K562 (cell line): Measurements from ENCODE around the gene GAB2. TPM values are rescaled to one million over a fixed set of nuclear protein-coding genes. Genes with fewer than 3 reads are reported as not detected.
A peak's percentile ranks its signal among the peaks of the same experiment; 100 is the strongest.

Experiments used
- CHD2 ChIP-seq: IDR thresholded peaks from 2 replicates; pipeline ENCODE4 v1.6.1; 2011; ENCODE audit warnings: low read depth, low read length
- E2F4 ChIP-seq: sonication (generic); formaldehyde crosslinking; IDR thresholded peaks from 2 replicates; pipeline ENCODE4 v1.8.0; 2022; ENCODE audit warnings: mild to moderate bottlenecking, low read depth, missing genetic modification reagents
- HNRNPK ChIP-seq: fragments of 200-400 bp; formaldehyde crosslinking; IDR thresholded peaks from one replicate; pipeline ENCODE4 v1.6.1; 2018; ENCODE audit warnings: mild to moderate bottlenecking, low read depth, low read length; ENCODE audit not compliant: poor library complexity, severe bottlenecking
- NR4A1 ChIP-seq, 2 experiments: fragments of 250-450 bp in 1 of 2; fragments of 450-650 bp in 1 of 2; sonication (Bioruptor Pico) in 1 of 2; IDR thresholded peaks; 2 replicates each; pipeline versions ENCODE4 v1.4.0 to v1.6.1; 2016 to 2020; ENCODE audit warnings: mild to moderate bottlenecking in 2 of 2, missing compliant biosample characterization in 1 of 2, missing genetic modification characterization in 1 of 2, moderate library complexity in 1 of 2
- POLR2G ChIP-seq: fragments of 200-400 bp; formaldehyde crosslinking; IDR thresholded peaks from 2 replicates; pipeline ENCODE4 v1.6.1; 2017; ENCODE audit warnings: low read depth, mild to moderate bottlenecking, antibody characterized with exemption, low read length, moderate library complexity
- PPARD ChIP-seq: fragments of 250-450 bp; sonication (Bioruptor Pico); IDR thresholded peaks from 2 replicates; pipeline ENCODE4 v1.8.0; 2022; ENCODE audit warnings: inconsistent platforms, mild to moderate bottlenecking, moderate library complexity
- SLC30A9 ChIP-seq: fragments of 250-450 bp; sonication (Bioruptor Pico); IDR thresholded peaks from 2 replicates; pipeline ENCODE4 v1.8.0; 2022; ENCODE audit warnings: mild to moderate bottlenecking, moderate library complexity
- SMARCB1 ChIP-seq: IDR thresholded peaks from 2 replicates; pipeline ENCODE4 v1.6.1; 2011; ENCODE audit warnings: improper control_type of control experiment, low read depth; ENCODE audit not compliant: insufficient read length
- TCF15 ChIP-seq: fragments of 250-450 bp; sonication (Bioruptor Pico); IDR thresholded peaks from 2 replicates; pipeline ENCODE4 v1.8.0; 2022; ENCODE audit warnings: moderate library complexity, mild to moderate bottlenecking, inconsistent platforms
- TCF7L2 ChIP-seq: fragments of 150-350 bp; IDR thresholded peaks from 2 replicates; pipeline ENCODE4 v1.6.1; 2016; ENCODE audit warnings: low read depth, mild to moderate bottlenecking, low read length, moderate library complexity
- TEAD2 ChIP-seq: fragments of 450-650 bp; IDR thresholded peaks from 2 replicates; pipeline ENCODE4 v1.6.1; 2016; ENCODE audit warnings: missing genetic modification characterization, control low read depth, missing compliant biosample characterization
- ZNF165 ChIP-seq: fragments of 250-450 bp; sonication (Bioruptor Pico); IDR thresholded peaks from 2 replicates; pipeline ENCODE4 v1.4.0; 2020; ENCODE audit warnings: borderline replicate concordance
- ZNF24 ChIP-seq: fragments of 450-650 bp; IDR thresholded peaks from 2 replicates; pipeline ENCODE4 v1.6.1; 2016
- ZNF280A ChIP-seq: fragments of 450-650 bp; IDR thresholded peaks from 2 replicates; pipeline ENCODE4 v1.6.1; 2018; ENCODE audit warnings: mild to moderate bottlenecking, low read depth; ENCODE audit not compliant: partially characterized antibody
- ZNF431 ChIP-seq: sonication (generic); formaldehyde crosslinking; IDR thresholded peaks from 2 replicates; pipeline ENCODE4 v1.8.0; 2022; ENCODE audit warnings: mild to moderate bottlenecking, missing genetic modification reagents
- ZNF444 ChIP-seq: fragments of 250-450 bp; sonication (Bioruptor Pico); IDR thresholded peaks from 2 replicates; pipeline ENCODE4 v1.4.0; 2020; ENCODE audit warnings: mild to moderate bottlenecking, moderate library complexity
- ZNF699 ChIP-seq: fragments of 250-450 bp; sonication (Bioruptor Pico); IDR thresholded peaks from 2 replicates; pipeline ENCODE4 v1.8.0; 2021; ENCODE audit warnings: mild to moderate bottlenecking, moderate library complexity; ENCODE audit not compliant: insufficient replicate concordance
- polyA plus RNA-seq, 8 experiments: library from polyadenylated mRNA; depleted of rRNA in 4 of 8; stranded (reverse) in 5 of 8; unstranded in 3 of 8; fragments of >200 nt; fragmentation: Nextera tagmentation in 2 of 8; fragmentation: Illumina TruSeq in 1 of 8; extraction: Ambion mirVana in 2 of 8; extraction: Trizol in 1 of 8; gene quantifications; 2 replicates each; pipeline versions ENCODE4 v1.2.1 to v1.2.3, GENCODE V29; 2011 to 2014; ENCODE audit warnings: inconsistent platforms in 1 of 8, missing spikeins in 1 of 8
- total RNA-seq, 7 experiments: library from RNA; depleted of rRNA in 6 of 7; stranded (reverse); fragments of >200 nt in 6 of 7; fragmentation: Illumina TruSeq in 2 of 7; extraction: Trizol in 2 of 7; gene quantifications; 2 replicates each; pipeline versions ENCODE4 v1.2.1 to v1.2.3, GENCODE V29; 2011 to 2021; ENCODE audit warnings: low replicate concordance in 1 of 7
- TF ChIP-seq, protein P1 (sequence below): IDR thresholded peaks from 3 replicates; pipeline ENCODE4 v1.6.1; 2011; ENCODE audit warnings: borderline replicate concordance, mild to moderate bottlenecking, moderate library complexity; ENCODE audit not compliant: insufficient read length; ENCODE audit errors: extremely low read depth
- TF ChIP-seq, protein P2 (sequence below): fragments of 450-650 bp; IDR thresholded peaks from 2 replicates; pipeline ENCODE4 v1.6.1; 2016

GAB2 gene
- total and polyA plus RNA-seq, 9 of the 15 experiments (the other 6 are each of a cell fraction or from before 2014, with no cell fraction given) = 2.3 to 35.2 (median 16.1) TPM

- TF ChIP-seq, protein P1, sequence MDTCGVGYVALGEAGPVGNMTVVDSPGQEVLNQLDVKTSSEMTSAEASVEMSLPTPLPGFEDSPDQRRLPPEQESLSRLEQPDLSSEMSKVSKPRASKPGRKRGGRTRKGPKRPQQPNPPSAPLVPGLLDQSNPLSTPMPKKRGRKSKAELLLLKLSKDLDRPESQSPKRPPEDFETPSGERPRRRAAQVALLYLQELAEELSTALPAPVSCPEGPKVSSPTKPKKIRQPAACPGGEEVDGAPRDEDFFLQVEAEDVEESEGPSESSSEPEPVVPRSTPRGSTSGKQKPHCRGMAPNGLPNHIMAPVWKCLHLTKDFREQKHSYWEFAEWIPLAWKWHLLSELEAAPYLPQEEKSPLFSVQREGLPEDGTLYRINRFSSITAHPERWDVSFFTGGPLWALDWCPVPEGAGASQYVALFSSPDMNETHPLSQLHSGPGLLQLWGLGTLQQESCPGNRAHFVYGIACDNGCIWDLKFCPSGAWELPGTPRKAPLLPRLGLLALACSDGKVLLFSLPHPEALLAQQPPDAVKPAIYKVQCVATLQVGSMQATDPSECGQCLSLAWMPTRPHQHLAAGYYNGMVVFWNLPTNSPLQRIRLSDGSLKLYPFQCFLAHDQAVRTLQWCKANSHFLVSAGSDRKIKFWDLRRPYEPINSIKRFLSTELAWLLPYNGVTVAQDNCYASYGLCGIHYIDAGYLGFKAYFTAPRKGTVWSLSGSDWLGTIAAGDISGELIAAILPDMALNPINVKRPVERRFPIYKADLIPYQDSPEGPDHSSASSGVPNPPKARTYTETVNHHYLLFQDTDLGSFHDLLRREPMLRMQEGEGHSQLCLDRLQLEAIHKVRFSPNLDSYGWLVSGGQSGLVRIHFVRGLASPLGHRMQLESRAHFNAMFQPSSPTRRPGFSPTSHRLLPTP = no peak
- TF ChIP-seq, protein P2, sequence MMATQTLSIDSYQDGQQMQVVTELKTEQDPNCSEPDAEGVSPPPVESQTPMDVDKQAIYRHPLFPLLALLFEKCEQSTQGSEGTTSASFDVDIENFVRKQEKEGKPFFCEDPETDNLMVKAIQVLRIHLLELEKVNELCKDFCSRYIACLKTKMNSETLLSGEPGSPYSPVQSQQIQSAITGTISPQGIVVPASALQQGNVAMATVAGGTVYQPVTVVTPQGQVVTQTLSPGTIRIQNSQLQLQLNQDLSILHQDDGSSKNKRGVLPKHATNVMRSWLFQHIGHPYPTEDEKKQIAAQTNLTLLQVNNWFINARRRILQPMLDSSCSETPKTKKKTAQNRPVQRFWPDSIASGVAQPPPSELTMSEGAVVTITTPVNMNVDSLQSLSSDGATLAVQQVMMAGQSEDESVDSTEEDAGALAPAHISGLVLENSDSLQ = peak; percentile 70
- TF ChIP-seq SMARCB1 (no peak), NR4A1 (CRISPR knock-in tag; IDR thresholded peaks at IDR 0.05) (no peak), NR4A1 (tag; IDR thresholded peaks at IDR 0.05) (no peak), SLC30A9 (no peak), ZNF431 (CRISPR knock-in tag) (no peak), TEAD2 (tag) (no peak), TCF7L2 (no peak), TCF15 (CRISPR knock-in tag) (no peak), PPARD (no peak), ZNF280A (no peak), ZNF699 (CRISPR knock-in tag) (no peak), HNRNPK (no peak), POLR2G (no peak), ZNF165 (CRISPR knock-in tag) (no peak), CHD2 (no peak), E2F4 (CRISPR knock-in tag) (no peak), ZNF24 (no peak), ZNF444 (0 out of 2 replicates have a peak, but pooled peaks have one; percentile 8)
Observed at GRCh38 chr11:78292109-78292803, 125.4 kb downstream of the GAB2 start (continued).
